Measurements from ENCODE around the gene TAT.
"Not testable (repeated sequence)": the region's sequence is repeated elsewhere in the genome, so short reads cannot be mapped to it uniquely, and the experiment has no call there.

Gene TAT

GRCh38 chr16:71576971-71577370, at the start of gene TAT:
TSS of gene TAT (minus strand) at chr16:71577092. CDS start at chr16:71576415, 677 bp downstream.
- no peak for DNase-seq

- DNase-seq = no peak
Observed at GRCh38 chr16:71626018-71626857, 49.3 kb upstream of the TAT start, which contains the start of gene MARVELD3. TSS of gene MARVELD3 (plus strand) at chr16:71626184. CDS start at chr16:71626230, 46 bp downstream.

GRCh38 chr16:71625113-71625850, 48.4 kb upstream of the TAT start:
- DNase-seq = no peak

- DNase-seq = no peak
Observed at GRCh38 chr16:71623597-71623996, 46.7 kb upstream of the TAT start.

- no peak for DNase-seq
Observed at GRCh38 chr16:71622088-71622487, 45.2 kb upstream of the TAT start.

GRCh38 chr16:71618429-71618828, 41.5 kb upstream of the TAT start:
- no peak for DNase-seq

- not testable (repeated sequence) for DNase-seq
Observed at GRCh38 chr16:71614956-71615355, 38.1 kb upstream of the TAT start.

- peak; percentile 80 for DNase-seq
Observed at GRCh38 chr16:71610936-71611871, 34.3 kb upstream of the TAT start.

GRCh38 chr16:71610447-71610846, 33.6 kb upstream of the TAT start:
- DNase-seq = no peak

- DNase-seq = no peak
Observed at GRCh38 chr16:71609066-71609465, 32.2 kb upstream of the TAT start.

GRCh38 chr16:71600822-71601221, 23.9 kb upstream of the TAT start:
- no peak for DNase-seq

GRCh38 chr16:71598426-71598825, 21.5 kb upstream of the TAT start:
- not testable (repeated sequence) for DNase-seq

- not testable (repeated sequence) for DNase-seq
Observed at GRCh38 chr16:71595340-71595826, 18.5 kb upstream of the TAT start.

- DNase-seq = no peak
Observed at GRCh38 chr16:71594000-71594646, 17.2 kb upstream of the TAT start.

GRCh38 chr16:71593048-71593999, 16.4 kb upstream of the TAT start:
- DNase-seq = no peak

- no peak for DNase-seq
Observed at GRCh38 chr16:71591917-71592316, 15.0 kb upstream of the TAT start.

GRCh38 chr16:71590584-71590983, 13.7 kb upstream of the TAT start:
- DNase-seq = no peak

- DNase-seq = not testable (repeated sequence)
Observed at GRCh38 chr16:71590071-71590470, 13.2 kb upstream of the TAT start.

- not testable (repeated sequence) for DNase-seq
Observed at GRCh38 chr16:71589334-71589733, 12.4 kb upstream of the TAT start.

- DNase-seq = no peak
Observed at GRCh38 chr16:71585318-71585703, 8.4 kb upstream of the TAT start.
